PC-3 (cell line): ENCODE data around the gene RAB6B. TPM values are rescaled to one million over a fixed set of nuclear protein-coding genes. Genes with fewer than 3 reads are reported as not detected.
A peak's percentile ranks its signal among the peaks of the same experiment; 100 is the strongest.

Experiments
- ATAC-seq: fragments of 200-7000 bp; cut with Tn5 transposase; 2 replicates; pipeline ENCODE4 v1.9.1; 2020; ENCODE audit warnings: mild to moderate bottlenecking, moderate library complexity
- BruUV-seq: library from RNA; stranded (reverse); fragments of 400-500 nt; replicated peaks from 2 replicates; lab custom pipeline; 2021; lab: Mats Ljungman, UMichigan
- CTCF ChIA-PET: fragments of 300-600 bp; sonication (Branson Sonifier 250); formaldehyde crosslinking; loops from one replicate; lab custom pipeline; 2022; ENCODE audit warnings: antibody characterized with exemption; lab: Charles Lee
- POLR2A ChIA-PET: fragments of 300-600 bp; sonication (Branson Sonifier 250); formaldehyde crosslinking; loops from one replicate; lab custom pipeline; 2022; ENCODE audit warnings: antibody characterized with exemption; ENCODE audit not compliant: unreplicated experiment; lab: Charles Lee
- DNase-seq: peaks from one replicate; pipeline ENCODE4 v3.0.0-alpha.2; 2015
- H2AFZ ChIP-seq: fragments of 300-600 bp; sonication (generic); 2 replicates; pipeline ENCODE4 v1.6.0; 2016; ENCODE audit warnings: antibody characterized with exemption, low read length
- H3F3A ChIP-seq: fragments of 300-600 bp; sonication (generic); one replicate; pipeline ENCODE4 v1.6.0; 2017; ENCODE audit warnings: antibody characterized with exemption, low read length, control low read depth, mild to moderate bottlenecking; ENCODE audit not compliant: unreplicated experiment
- H3K27ac ChIP-seq: fragments of 300-600 bp; sonication (generic); 2 replicates; pipeline ENCODE4 v1.5.1; 2016; ENCODE audit warnings: mild to moderate bottlenecking, low read length
- H3K27me3 ChIP-seq: fragments of 300-600 bp; sonication (generic); 2 replicates; pipeline ENCODE4 v1.6.1; 2016; ENCODE audit warnings: low read length, mixed read lengths
- H3K36me3 ChIP-seq: fragments of 300-600 bp; sonication (generic); 2 replicates; pipeline ENCODE4 v1.6.1; 2016; ENCODE audit warnings: low read depth, mixed run types, low read length, mixed read lengths
- H3K4me1 ChIP-seq: fragments of 300-600 bp; sonication (generic); 2 replicates; pipeline ENCODE4 v1.5.1; 2016; ENCODE audit warnings: low read length; ENCODE audit not compliant: insufficient read depth
- H3K4me2 ChIP-seq: fragments of 300-600 bp; sonication (generic); 2 replicates; pipeline ENCODE4 v1.6.0; 2016; ENCODE audit warnings: low read length
- H3K4me3 ChIP-seq: fragments of 300-600 bp; sonication (generic); 2 replicates; pipeline ENCODE4 v1.5.1; 2016; ENCODE audit warnings: mild to moderate bottlenecking, low read length, mixed read lengths
- H3K79me2 ChIP-seq: fragments of 300-600 bp; sonication (generic); 2 replicates; pipeline ENCODE4 v1.6.1; 2017; ENCODE audit warnings: low read length, mixed read lengths
- H3K9ac ChIP-seq: fragments of 300-600 bp; sonication (generic); 2 replicates; pipeline ENCODE4 v1.6.0; 2016; ENCODE audit warnings: mild to moderate bottlenecking, low read length
- H3K9me2 ChIP-seq: fragments of 300-600 bp; sonication (generic); replicated peaks from 2 replicates; pipeline ENCODE4 v1.6.1; 2016; ENCODE audit warnings: mixed run types, low read length, mixed read lengths
- H3K9me3 ChIP-seq: fragments of 300-600 bp; sonication (generic); 2 replicates; pipeline ENCODE4 v1.6.1; 2016; ENCODE audit warnings: low read length, mixed read lengths
- H4K20me1 ChIP-seq: fragments of 300-600 bp; sonication (generic); 2 replicates; pipeline ENCODE4 v1.6.1; 2016; ENCODE audit warnings: low read length, mixed read lengths
- CTCF ChIP-seq: fragments of 300-600 bp; sonication (generic); conservative IDR thresholded peaks from 2 replicates; pipeline ENCODE4 v1.5.1; 2017; ENCODE audit warnings: antibody characterized with exemption, low read depth, mild to moderate bottlenecking, low read length
- EZH2 ChIP-seq: fragments of 300-600 bp; sonication (generic); IDR thresholded peaks from one replicate; pipeline ENCODE4 v1.6.1; 2017; ENCODE audit warnings: antibody characterized with exemption, mild to moderate bottlenecking, low read length; ENCODE audit not compliant: unreplicated experiment
- EZH2phosphoT487 ChIP-seq: fragments of 300-600 bp; sonication (generic); IDR thresholded peaks from 2 replicates; pipeline ENCODE4 v1.6.1; 2018; ENCODE audit warnings: mild to moderate bottlenecking, antibody characterized with exemption, low read length, borderline replicate concordance
- intact Hi-C: fragments of 100-400 bp; cut with micrococcal nuclease; formaldehyde crosslinking; loops from 2 replicates; pipeline ENCODE4 v1.9.0; 2023
- total RNA-seq: library from RNA; depleted of rRNA; stranded (reverse); fragments of >200 nt; gene quantifications from 2 replicates; pipeline ENCODE4 v1.2.3, GENCODE V29; 2014

Gene RAB6B
- total RNA-seq, 1 experiment from 2014 or later, result 0.22 TPM

GRCh38 chr3:133927540-133928066 lies 31.9 kb upstream of the RAB6B start:
- TF ChIP-seq EZH2, result no peak
- TF ChIP-seq CTCF, result peak; percentile 57; the same call in 1 of the 2 replicates
- no peaks in the 10 kb centered on the region for H4K20me1 ChIP-seq
- H3K4me3 ChIP-seq, result peak overlapping the region; percentile 63
- no TSS peak for BruUV-seq
- no peaks in the 10 kb centered on the region for H3F3A ChIP-seq
- no peaks in the 10 kb centered on the region for H3K36me3 ChIP-seq
- no peaks in the 10 kb centered on the region for H3K9me3 ChIP-seq
- ChIA-PET POLR2A (no interaction called here), CTCF (no interaction called here)
- intact Hi-C loops, result loop anchor here (1.0 to 5.0 kb wide), 3 partner anchors 108 to 483 kb away; partner anchors contain the start of gene TOPBP1
- H3K9ac ChIP-seq, result 0 out of 2 replicates have a peak overlapping the region, but pooled peaks have one; percentile 31
- peak overlapping the region; percentile 85 for H2AFZ ChIP-seq
- H3K27me3 ChIP-seq, result no peaks in the 10 kb centered on the region
- no peaks in the 10 kb centered on the region for H3K4me1 ChIP-seq
- no peaks in the 10 kb centered on the region for H3K79me2 ChIP-seq
- peak; percentile 19 for DNase-seq
- peak overlapping the region; percentile 84 for H3K4me2 ChIP-seq
- H3K9me2 ChIP-seq, result no peaks in the 10 kb centered on the region
- H3K27ac ChIP-seq, result no peak overlapping the region
- peak; percentile 69 for ATAC-seq

GRCh38 chr3:133926736-133927539 lies 31.3 kb upstream of the RAB6B start:
- Histone ChIP-seq H3K4me3 (peak overlapping the region; percentile 63), H3K4me1 (no peaks in the 10 kb centered on the region), H2AFZ (peak overlapping the region; percentile 85), H3K79me2 (no peaks in the 10 kb centered on the region), H3K9me2 (no peaks in the 10 kb centered on the region), H3F3A (no peaks in the 10 kb centered on the region), H4K20me1 (no peaks in the 10 kb centered on the region), H3K36me3 (no peaks in the 10 kb centered on the region), H3K27ac (no peak overlapping the region), H3K9ac (0 out of 2 replicates have a peak overlapping the region, but pooled peaks have one; percentile 31), H3K27me3 (no peaks in the 10 kb centered on the region), H3K4me2 (peak overlapping the region; percentile 84), H3K9me3 (no peaks in the 10 kb centered on the region)
- intact Hi-C loops, result loop anchor here (1.0 to 5.0 kb wide), 3 partner anchors 108 to 483 kb away; partner anchors contain the start of gene TOPBP1
- no TSS peak for BruUV-seq
- ChIA-PET CTCF (no interaction called here), POLR2A (interaction anchor here (0.6 kb wide), 1 partner anchor 317 kb away, joined by 3 read pairs; no protein-coding TSS in a partner anchor)
- DNase-seq (no peak), ATAC-seq (peak; percentile 23)
- no peak for TF ChIP-seq EZH2phosphoT487
- no peak for TF ChIP-seq CTCF
- TF ChIP-seq EZH2, result no peak
